HepG2 (cell line): ENCODE measurements around the gene CKS1B. TPM values are rescaled to one million over a fixed set of nuclear protein-coding genes. Genes with fewer than 3 reads are reported as not detected.

Experiments
- EHMT2 ChIP-seq: fragments of 200-600 bp; sonication (generic); IDR thresholded peaks from 2 replicates; pipeline ENCODE4 v1.7.0; 2017; ENCODE audit warnings: antibody characterized with exemption, low read depth, low read length, borderline replicate concordance
- FIP1L1 ChIP-seq: fragments of 200-400 bp; formaldehyde crosslinking; IDR thresholded peaks from 2 replicates; pipeline ENCODE4 v1.6.1; 2018; ENCODE audit warnings: low read depth, mild to moderate bottlenecking, low read length, moderate library complexity, borderline replicate concordance; ENCODE audit not compliant: insufficient read depth
- HBP1 ChIP-seq: IDR thresholded peaks from 2 replicates; pipeline ENCODE4 v1.6.1; 2016; ENCODE audit warnings: low read depth, control low read depth
- HIVEP1 ChIP-seq: sonication (generic); formaldehyde crosslinking; IDR thresholded peaks from 2 replicates; pipeline ENCODE4 v1.4.0; 2020; ENCODE audit warnings: mild to moderate bottlenecking, missing genetic modification reagents
- IKZF5 ChIP-seq: IDR thresholded peaks from 2 replicates; pipeline ENCODE4 v1.6.1; 2018; ENCODE audit warnings: missing genetic modification reagents, mild to moderate bottlenecking, missing compliant biosample characterization
- MXD3 ChIP-seq: IDR thresholded peaks from 2 replicates; pipeline ENCODE4 v1.6.1; 2016; ENCODE audit warnings: mild to moderate bottlenecking, missing biosample characterization, missing genetic modification reagents
- MYC ChIP-seq: sonication (generic); formaldehyde crosslinking; IDR thresholded peaks from 2 replicates; pipeline ENCODE4 v1.9.0; 2021; ENCODE audit warnings: missing genetic modification reagents, borderline replicate concordance
- NCOA5 ChIP-seq: sonication (generic); formaldehyde crosslinking; IDR thresholded peaks from 2 replicates; pipeline ENCODE4 v1.4.0; 2020; ENCODE audit warnings: missing genetic modification reagents
- NKX3-1 ChIP-seq: sonication (generic); formaldehyde crosslinking; IDR thresholded peaks from 2 replicates; pipeline ENCODE4 v1.5.0; 2020; ENCODE audit warnings: missing genetic modification reagents
- POGK ChIP-seq: sonication (generic); formaldehyde crosslinking; conservative IDR thresholded peaks from 2 replicates; pipeline ENCODE4 v1.8.0; 2022; ENCODE audit warnings: mild to moderate bottlenecking, moderate library complexity, missing genetic modification reagents
- RELA ChIP-seq: sonication (generic); formaldehyde crosslinking; IDR thresholded peaks from 2 replicates; pipeline ENCODE4 v1.4.0; 2020; ENCODE audit warnings: missing genetic modification reagents
- SETDB1 ChIP-seq: sonication (generic); formaldehyde crosslinking; IDR thresholded peaks from 2 replicates; pipeline ENCODE4 v1.5.1; 2020; ENCODE audit warnings: missing genetic modification reagents, mild to moderate bottlenecking, borderline replicate concordance
- SIN3B ChIP-seq: fragments of 150-350 bp; IDR thresholded peaks from 2 replicates; pipeline ENCODE4 v1.6.1; 2014; ENCODE audit warnings: low read length
- STAG1 ChIP-seq: sonication (generic); formaldehyde crosslinking; IDR thresholded peaks from 2 replicates; pipeline ENCODE4 v1.4.0; 2020; ENCODE audit warnings: missing genetic modification reagents
- TBX2 ChIP-seq: sonication (generic); formaldehyde crosslinking; IDR thresholded peaks from 2 replicates; pipeline ENCODE4 v1.5.0; 2020; ENCODE audit warnings: missing genetic modification reagents, mild to moderate bottlenecking, borderline replicate concordance
- ZMYM4 ChIP-seq: sonication (generic); formaldehyde crosslinking; IDR thresholded peaks from 2 replicates; pipeline ENCODE4 v1.8.1; 2023; ENCODE audit warnings: mild to moderate bottlenecking, missing genetic modification reagents
- ZNF101 ChIP-seq: sonication (generic); formaldehyde crosslinking; IDR thresholded peaks from 2 replicates; pipeline ENCODE4 v1.4.0; 2020; ENCODE audit warnings: mild to moderate bottlenecking, low read depth, missing genetic modification reagents, borderline replicate concordance
- ZNF235 ChIP-seq: sonication (generic); formaldehyde crosslinking; IDR thresholded peaks from 2 replicates; pipeline ENCODE4 v1.8.1; 2023; ENCODE audit warnings: mild to moderate bottlenecking, missing genetic modification reagents, borderline replicate concordance
- ZNF557 ChIP-seq: sonication (generic); formaldehyde crosslinking; IDR thresholded peaks from 2 replicates; pipeline ENCODE4 v1.4.0; 2020; ENCODE audit warnings: missing genetic modification reagents
- ZSCAN31 ChIP-seq: sonication (generic); formaldehyde crosslinking; IDR thresholded peaks from 2 replicates; pipeline ENCODE4 v1.5.0; 2020; ENCODE audit warnings: low read depth, mild to moderate bottlenecking, missing genetic modification reagents
- polyA plus RNA-seq, 8 experiments: library from polyadenylated mRNA; depleted of rRNA in 3 of 8; stranded (reverse) in 7 of 8; unstranded in 1 of 8; fragments of >200 nt; fragmentation: Illumina TruSeq in 4 of 8; extraction: Trizol in 4 of 8; gene quantifications; 2 replicates each; pipeline versions ENCODE4 v1.2.1 to v1.2.3, GENCODE V29; 2011 to 2016; ENCODE audit warnings: low read depth in 4 of 8, missing spikeins in 1 of 8, mixed read lengths in 1 of 8; ENCODE audit not compliant: insufficient read depth in 1 of 8
- total RNA-seq, 5 experiments: library from RNA; depleted of rRNA; stranded (reverse); fragments of >200 nt; fragmentation: Illumina TruSeq; extraction: Trizol; gene quantifications; 2 replicates each; pipeline ENCODE4 v1.2.3, GENCODE V29; 2016; ENCODE audit warnings: low read depth in 1 of 5
- TF ChIP-seq, protein P1 (sequence below): IDR thresholded peaks from 2 replicates; pipeline ENCODE4 v1.6.1; 2016; ENCODE audit warnings: low read depth, borderline replicate concordance
- TF ChIP-seq, protein P2 (sequence below): sonication (generic); formaldehyde crosslinking; IDR thresholded peaks from 2 replicates; pipeline ENCODE4 v1.4.0; 2020; ENCODE audit warnings: missing genetic modification reagents; ENCODE audit errors: not compliant biosample characterization
- TF ChIP-seq, protein P3 (sequence below): fragments of 450-650 bp; IDR thresholded peaks from 2 replicates; pipeline ENCODE4 v1.6.1; 2017

Gene CKS1B
- total and polyA plus RNA-seq, 2 of the 13 experiments (the other 11 are each of a cell fraction or from before 2014, with no cell fraction given) = 217 to 222 TPM

GRCh38 chr1:154944401-154945159 is 29.9 kb upstream of the CKS1B start (continued):
- TF ChIP-seq MXD3 (CRISPR knock-in tag) (no peak), RELA (CRISPR knock-in tag) (no peak), TBX2 (peak; percentile 93), EHMT2 (no peak), POGK (CRISPR knock-in tag) (peak; percentile 69; the same call in 1 of the 2 replicates), ZNF101 (CRISPR knock-in tag) (no peak), ZSCAN31 (CRISPR knock-in tag) (no peak), MYC (peak; percentile 56; the same call in 1 of the 2 replicates), ZNF235 (CRISPR knock-in tag) (no peak), SIN3B (no peak), HIVEP1 (no peak), FIP1L1 (no peak), NCOA5 (CRISPR knock-in tag) (no peak), IKZF5 (CRISPR knock-in tag) (peak; percentile 82), ZNF557 (CRISPR knock-in tag) (no peak), NKX3-1 (CRISPR knock-in tag) (no peak), ZMYM4 (CRISPR knock-in tag) (peak; percentile 75), HBP1 (CRISPR knock-in tag) (no peak), STAG1 (CRISPR knock-in tag) (peak; percentile 37), SETDB1 (no peak)
- TF ChIP-seq, protein P1, sequence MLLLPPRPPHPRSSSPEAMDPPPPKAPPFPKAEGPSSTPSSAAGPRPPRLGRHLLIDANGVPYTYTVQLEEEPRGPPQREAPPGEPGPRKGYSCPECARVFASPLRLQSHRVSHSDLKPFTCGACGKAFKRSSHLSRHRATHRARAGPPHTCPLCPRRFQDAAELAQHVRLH (CRISPR knock-in tag) = no peak; the same call in 1 of the 2 replicates
- TF ChIP-seq, protein P2, sequence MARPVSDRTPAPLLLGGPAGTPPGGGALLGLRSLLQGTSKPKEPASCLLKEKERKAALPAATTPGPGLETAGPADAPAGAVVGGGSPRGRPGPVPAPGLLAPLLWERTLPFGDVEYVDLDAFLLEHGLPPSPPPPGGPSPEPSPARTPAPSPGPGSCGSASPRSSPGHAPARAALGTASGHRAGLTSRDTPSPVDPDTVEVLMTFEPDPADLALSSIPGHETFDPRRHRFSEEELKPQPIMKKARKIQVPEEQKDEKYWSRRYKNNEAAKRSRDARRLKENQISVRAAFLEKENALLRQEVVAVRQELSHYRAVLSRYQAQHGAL (CRISPR knock-in tag) = no peak
- TF ChIP-seq, protein P3, sequence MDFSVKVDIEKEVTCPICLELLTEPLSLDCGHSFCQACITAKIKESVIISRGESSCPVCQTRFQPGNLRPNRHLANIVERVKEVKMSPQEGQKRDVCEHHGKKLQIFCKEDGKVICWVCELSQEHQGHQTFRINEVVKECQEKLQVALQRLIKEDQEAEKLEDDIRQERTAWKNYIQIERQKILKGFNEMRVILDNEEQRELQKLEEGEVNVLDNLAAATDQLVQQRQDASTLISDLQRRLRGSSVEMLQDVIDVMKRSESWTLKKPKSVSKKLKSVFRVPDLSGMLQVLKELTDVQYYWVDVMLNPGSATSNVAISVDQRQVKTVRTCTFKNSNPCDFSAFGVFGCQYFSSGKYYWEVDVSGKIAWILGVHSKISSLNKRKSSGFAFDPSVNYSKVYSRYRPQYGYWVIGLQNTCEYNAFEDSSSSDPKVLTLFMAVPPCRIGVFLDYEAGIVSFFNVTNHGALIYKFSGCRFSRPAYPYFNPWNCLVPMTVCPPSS = no peak
